GM18505 (cell line): Measurements from ENCODE around the gene NDOR1.

Source experiments
- ATAC-seq: cut with Tn5 transposase; IDR thresholded peaks from one replicate; pipeline ENCODE4 v1.9.1; 2021; ENCODE audit not compliant: unreplicated experiment
- POLR2A ChIP-seq: IDR thresholded peaks from 4 replicates; pipeline ENCODE4 v1.6.1; 2011; ENCODE audit warnings: borderline replicate concordance; ENCODE audit not compliant: insufficient read depth, insufficient read length; ENCODE audit errors: extremely low read depth

NDOR1 gene

GRCh38 chr9:137226338-137227053 is 21.0 kb downstream of the NDOR1 start:
- ATAC-seq = no peak
- TF ChIP-seq POLR2A = no peak

GRCh38 chr9:137227054-137227852 is 21.8 kb downstream of the NDOR1 start, which contains the start of gene RNF224:
Gene RNF224 (plus strand): TSS chr9:137227502. CDS start chr9:137228336, 834 bp downstream.
- no peak for ATAC-seq
- no peak for TF ChIP-seq POLR2A

GRCh38 chr9:137227853-137228505 is 22.5 kb downstream of the NDOR1 start:
- no peak for ATAC-seq
- no peak for TF ChIP-seq POLR2A

- no peak for TF ChIP-seq POLR2A
- ATAC-seq = no peak
Measured at GRCh38 chr9:137228506-137228967, 23.0 kb downstream of the NDOR1 start.

- no peak for TF ChIP-seq POLR2A
- ATAC-seq = no peak
Measured at GRCh38 chr9:137228968-137229896, 23.7 kb downstream of the NDOR1 start.

GRCh38 chr9:137229903-137230704 is 24.6 kb downstream of the NDOR1 start:
- TF ChIP-seq POLR2A = no peak
- ATAC-seq = no peak

- ATAC-seq = no peak
- TF ChIP-seq POLR2A = no peak
Measured at GRCh38 chr9:137230705-137231371, 25.3 kb downstream of the NDOR1 start, which contains the start of gene SLC34A3. Gene SLC34A3 (plus strand): TSS chr9:137230901. CDS start chr9:137231703, 802 bp downstream.

GRCh38 chr9:137231372-137232039 is 26.0 kb downstream of the NDOR1 start:
- TF ChIP-seq POLR2A = no peak
- ATAC-seq = no peak

GRCh38 chr9:137232101-137232500 is 26.6 kb downstream of the NDOR1 start:
- no peak for ATAC-seq
- no peak for TF ChIP-seq POLR2A

- no peak for TF ChIP-seq POLR2A
- no peak for ATAC-seq
Measured at GRCh38 chr9:137232510-137232909, 27.0 kb downstream of the NDOR1 start.
